HG02623 (cell line): ENCODE measurements around the gene APCDD1L.

Experiments used
- ATAC-seq: cut with Tn5 transposase; IDR thresholded peaks from one replicate; pipeline ENCODE4 v1.9.1; 2021; ENCODE audit warnings: moderate library complexity; ENCODE audit not compliant: unreplicated experiment

Gene APCDD1L

GRCh38 chr20:58515233-58516212 is at the start of gene APCDD1L:
APCDD1L (minus strand) TSS chr20:58515399; CDS start chr20:58514707, 692 bp downstream.
- no peak for ATAC-seq

GRCh38 chr20:58559368-58559729 is 44.1 kb upstream of the APCDD1L start:
- ATAC-seq = no peak

GRCh38 chr20:58558486-58559367 is 43.5 kb upstream of the APCDD1L start:
- ATAC-seq = no peak

GRCh38 chr20:58557733-58558342 is 42.6 kb upstream of the APCDD1L start:
- ATAC-seq = no peak

- no peak for ATAC-seq
Observed at GRCh38 chr20:58556961-58557360, 41.8 kb upstream of the APCDD1L start.

GRCh38 chr20:58555078-58555765 is 40.0 kb upstream of the APCDD1L start:
- ATAC-seq = no peak

GRCh38 chr20:58554541-58554940 is 39.3 kb upstream of the APCDD1L start:
- ATAC-seq = no peak

GRCh38 chr20:58553841-58554240 is 38.6 kb upstream of the APCDD1L start:
- ATAC-seq = no peak

GRCh38 chr20:58553166-58553696 is 38.0 kb upstream of the APCDD1L start:
- no peak for ATAC-seq

GRCh38 chr20:58552366-58552934 is 37.3 kb upstream of the APCDD1L start:
- no peak for ATAC-seq

GRCh38 chr20:58551631-58552030 is 36.4 kb upstream of the APCDD1L start:
- ATAC-seq = no peak

- no peak for ATAC-seq
Observed at GRCh38 chr20:58550275-58551059, 35.3 kb upstream of the APCDD1L start.

- ATAC-seq = no peak
Observed at GRCh38 chr20:58549231-58550209, 34.3 kb upstream of the APCDD1L start.

- no peak for ATAC-seq
Observed at GRCh38 chr20:58547623-58548475, 32.6 kb upstream of the APCDD1L start.

- no peak for ATAC-seq
Observed at GRCh38 chr20:58546756-58547622, 31.8 kb upstream of the APCDD1L start.

- no peak for ATAC-seq
Observed at GRCh38 chr20:58546416-58546711, 31.2 kb upstream of the APCDD1L start.
